Keratinocyte (primary cell): ENCODE measurements around the gene STK11. TPM values are rescaled to one million over a fixed set of nuclear protein-coding genes. Genes with fewer than 3 reads are reported as not detected.
A peak's percentile ranks its signal among the peaks of the same experiment; 100 is the strongest.

ENCODE experiments used
- DNase-seq: peaks from one replicate; pipeline ENCODE4 v3.0.0-alpha.2; 2011; ENCODE audit warnings: low read depth, missing footprints, low spot score
- FAIRE-seq: peaks from 2 replicates; lab custom pipeline; 2011; peaks lifted over from hg19 to GRCh38; lab: Jason Lieb, UNC
- H2AFZ ChIP-seq: 2 replicates; pipeline ENCODE4 v1.6.0; 2012; ENCODE audit warnings: low read length, control low read depth, inconsistent platforms; ENCODE audit not compliant: control insufficient read depth
- H3K27ac ChIP-seq: 2 replicates; pipeline ENCODE4 v1.5.1; 2011; ENCODE audit warnings: low read length; ENCODE audit not compliant: control insufficient read depth, insufficient read depth
- H3K27me3 ChIP-seq: 3 replicates; pipeline ENCODE4 v1.6.0; 2011; ENCODE audit warnings: low read length; ENCODE audit not compliant: control insufficient read depth, insufficient read depth; ENCODE audit errors: extremely low read depth
- H3K36me3 ChIP-seq, 2 experiments: 2 replicates in 1 of 2; 3 replicates in 1 of 2; pipeline ENCODE4 v1.5.1; 2011; ENCODE audit warnings: low read length in 2 of 2, mild to moderate bottlenecking in 1 of 2; ENCODE audit not compliant: control insufficient read depth in 2 of 2, insufficient read depth in 2 of 2; ENCODE audit errors: extremely low read depth in 1 of 2
- H3K4me1 ChIP-seq: 3 replicates; pipeline ENCODE4 v1.5.1; 2011; ENCODE audit warnings: low read length; ENCODE audit not compliant: control insufficient read depth, insufficient read depth; ENCODE audit errors: extremely low read depth
- H3K4me2 ChIP-seq: 3 replicates; pipeline ENCODE4 v1.6.0; 2011; ENCODE audit warnings: low read depth, low read length; ENCODE audit not compliant: control insufficient read depth, insufficient read depth; ENCODE audit errors: extremely low read depth
- H3K4me3 ChIP-seq, 3 experiments: fragments of 200-600 bp in 1 of 3; sonication (generic) in 1 of 3; 2 replicates in 2 of 3; 3 replicates in 1 of 3; pipeline ENCODE4 v1.5.1; 2011 to 2016; ENCODE audit warnings: low read length in 3 of 3, mild to moderate bottlenecking in 3 of 3, control low read depth in 2 of 3, inconsistent platforms in 1 of 3, low read depth in 1 of 3, mixed read lengths in 1 of 3, mixed run types in 1 of 3, moderate library complexity in 1 of 3; ENCODE audit not compliant: control insufficient read depth in 2 of 3, insufficient read depth in 2 of 3; ENCODE audit errors: extremely low read depth in 1 of 3
- H3K79me2 ChIP-seq: 2 replicates; pipeline ENCODE4 v1.6.0; 2012; ENCODE audit warnings: low read length; ENCODE audit not compliant: control insufficient read depth, insufficient read depth
- H3K9ac ChIP-seq: 3 replicates; pipeline ENCODE4 v1.6.0; 2011; ENCODE audit warnings: low read length; ENCODE audit not compliant: control insufficient read depth, insufficient read depth; ENCODE audit errors: extremely low read depth
- H3K9me1 ChIP-seq: 3 replicates; pipeline ENCODE4 v1.6.0; 2011; ENCODE audit warnings: low read length; ENCODE audit not compliant: control insufficient read depth, insufficient read depth; ENCODE audit errors: extremely low read depth
- H3K9me3 ChIP-seq: 2 replicates; pipeline ENCODE4 v1.5.1; 2012; ENCODE audit warnings: low read depth, low read length; ENCODE audit not compliant: control insufficient read depth
- H4K20me1 ChIP-seq: 3 replicates; pipeline ENCODE4 v1.6.0; 2011; ENCODE audit warnings: low read length; ENCODE audit not compliant: control insufficient read depth, insufficient read depth; ENCODE audit errors: extremely low read depth
- EZH2 ChIP-seq: IDR thresholded peaks from one replicate; pipeline ENCODE4 v1.6.1; 2012; ENCODE audit warnings: inconsistent platforms, mild to moderate bottlenecking, low read length, moderate library complexity
- dilution Hi-C: fragments of 300-500 bp; cut with MboI; formaldehyde crosslinking; loops from one replicate; pipeline ENCODE4 v1.7.0; 2020; ENCODE audit warnings: low sequenced_read_pairs; ENCODE audit not compliant: extremely low pct_ligation_motif_present
- polyA plus RNA-seq, 5 experiments: library from polyadenylated mRNA; depleted of rRNA in 3 of 5; stranded (reverse) in 3 of 5; stranded (forward) in 1 of 5; unstranded in 1 of 5; fragments of >200 nt; gene quantifications; 1 replicate in 1 of 5; 2 replicates in 3 of 5; 3 replicates in 1 of 5; pipeline versions ENCODE4 v1.2.1 to v1.2.3, GENCODE V29; 2011 to 2012; ENCODE audit warnings: missing spikeins in 2 of 5, low read depth in 1 of 5, low replicate concordance in 1 of 5
- TF ChIP-seq, protein P1 (sequence below), 3 experiments: IDR thresholded peaks in 1 of 3; conservative IDR thresholded peaks in 1 of 3; optimal IDR thresholded peaks in 1 of 3; 2 replicates in 2 of 3; 3 replicates in 1 of 3; pipeline versions ENCODE3 to v1.5.1; 2011; ENCODE audit warnings: low read length in 3 of 3, mild to moderate bottlenecking in 3 of 3, moderate library complexity in 2 of 3, control low read depth in 1 of 3, inconsistent platforms in 1 of 3; ENCODE audit not compliant: insufficient read depth in 2 of 3; ENCODE audit errors: extremely low read depth in 1 of 3

STK11 gene
- polyA plus RNA-seq, 1 donor (not counting 4 experiments of a cell fraction or from before 2014, with no cell fraction given): 24.6 TPM

- H3K27ac ChIP-seq: peak overlapping the region; percentile 58
- FAIRE-seq (no peak), DNase-seq (no peak)
- no peaks in the 10 kb centered on the region for H3K27me3 ChIP-seq
- dilution Hi-C loops: no loop called here
- H3K9me3 ChIP-seq: no peaks in the 10 kb centered on the region
- H4K20me1 ChIP-seq: peaks cover 12% of the 10 kb centered on the region
- peaks cover 62% of the 10 kb centered on the region for H3K4me1 ChIP-seq
- peak overlapping the region; percentile 22 for H3K4me2 ChIP-seq
- no peak for TF ChIP-seq EZH2
- TF ChIP-seq, protein P1, sequence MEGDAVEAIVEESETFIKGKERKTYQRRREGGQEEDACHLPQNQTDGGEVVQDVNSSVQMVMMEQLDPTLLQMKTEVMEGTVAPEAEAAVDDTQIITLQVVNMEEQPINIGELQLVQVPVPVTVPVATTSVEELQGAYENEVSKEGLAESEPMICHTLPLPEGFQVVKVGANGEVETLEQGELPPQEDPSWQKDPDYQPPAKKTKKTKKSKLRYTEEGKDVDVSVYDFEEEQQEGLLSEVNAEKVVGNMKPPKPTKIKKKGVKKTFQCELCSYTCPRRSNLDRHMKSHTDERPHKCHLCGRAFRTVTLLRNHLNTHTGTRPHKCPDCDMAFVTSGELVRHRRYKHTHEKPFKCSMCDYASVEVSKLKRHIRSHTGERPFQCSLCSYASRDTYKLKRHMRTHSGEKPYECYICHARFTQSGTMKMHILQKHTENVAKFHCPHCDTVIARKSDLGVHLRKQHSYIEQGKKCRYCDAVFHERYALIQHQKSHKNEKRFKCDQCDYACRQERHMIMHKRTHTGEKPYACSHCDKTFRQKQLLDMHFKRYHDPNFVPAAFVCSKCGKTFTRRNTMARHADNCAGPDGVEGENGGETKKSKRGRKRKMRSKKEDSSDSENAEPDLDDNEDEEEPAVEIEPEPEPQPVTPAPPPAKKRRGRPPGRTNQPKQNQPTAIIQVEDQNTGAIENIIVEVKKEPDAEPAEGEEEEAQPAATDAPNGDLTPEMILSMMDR (optimal IDR thresholded peaks at IDR 0.05 in 1 of 3, IDR thresholded peaks at IDR 0.05 in 1 of 3, conservative IDR thresholded peaks at IDR 0.05 in 1 of 3; ENCODE audit: extremely low read depth in 1 of 3, insufficient read depth in 2 of 3, low read length in 3 of 3): no peak
- H3K4me3 ChIP-seq: no peak overlapping the region
- H2AFZ ChIP-seq: no peak overlapping the region
- peak overlapping the region; percentile 52 for H3K9ac ChIP-seq
- peaks cover 17 to 36% of the 10 kb centered on the region in 2 experiments for H3K36me3 ChIP-seq
- H3K79me2 ChIP-seq: peaks cover 24% of the 10 kb centered on the region
- peaks cover 2% of the 10 kb centered on the region for H3K9me1 ChIP-seq
Measured at GRCh38 chr19:1259876-1260748, 54.5 kb downstream of the STK11 start.

DNA sequence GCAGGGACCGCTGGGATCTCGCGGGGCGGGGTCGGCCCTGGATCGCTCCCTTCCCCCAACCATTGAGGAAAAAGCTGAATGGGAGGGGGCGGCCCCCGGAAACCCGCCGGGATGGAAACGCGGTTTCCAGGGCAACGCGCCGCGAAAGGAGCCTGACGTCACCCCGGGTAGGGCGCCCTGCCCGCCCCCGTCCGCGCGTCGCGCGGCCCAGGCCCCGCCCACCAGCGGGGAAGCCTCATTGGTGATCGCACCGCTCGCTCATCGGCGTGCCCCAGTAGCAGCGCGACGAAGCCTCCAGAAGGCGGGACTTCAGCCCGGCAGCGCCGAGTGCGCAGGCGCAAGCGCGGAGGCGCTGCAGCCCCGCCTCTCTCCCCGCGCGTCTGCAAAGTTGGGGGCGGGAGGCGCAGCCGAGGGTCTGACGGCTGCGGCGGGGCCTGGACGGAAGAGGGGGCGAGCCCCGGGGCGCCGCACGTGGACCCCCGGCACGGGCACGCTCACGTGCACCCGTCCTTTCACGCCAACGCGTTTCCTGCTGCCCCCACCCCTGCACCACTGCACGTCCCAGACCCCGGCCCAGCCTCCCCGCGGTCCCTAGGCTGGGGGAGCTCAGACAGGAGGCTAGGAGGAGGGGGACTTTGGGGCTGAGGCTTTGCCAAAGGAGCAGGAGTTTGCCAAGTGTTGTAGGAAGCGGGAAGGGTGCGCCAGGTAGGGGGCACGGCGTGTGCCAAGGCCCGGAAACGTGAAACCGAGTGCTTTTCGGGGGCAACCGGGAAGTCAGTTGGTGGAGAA, 55.4 kb downstream of the STK11 start:
- Histone ChIP-seq H3K9me1 (peaks cover 2% of the 10 kb centered on the region), H3K4me2 (peak overlapping the region; percentile 96), H3K79me2 (peaks cover 16% of the 10 kb centered on the region), H4K20me1 (peaks cover 12% of the 10 kb centered on the region), H3K9me3 (no peaks in the 10 kb centered on the region), H3K9ac (peak overlapping the region; percentile 88), H3K4me1 (peaks cover 69% of the 10 kb centered on the region), H3K27ac (peak overlapping the region; percentile 89), H3K36me3 (peaks cover 12 to 29% of the 10 kb centered on the region in 2 experiments), H2AFZ (no peak overlapping the region), H3K27me3 (no peaks in the 10 kb centered on the region), H3K4me3 (peak overlapping the region; percentile 76 to 90 (median 90))
- FAIRE-seq: no peak
- dilution Hi-C loops: no loop called here
- TF ChIP-seq, protein P1 (optimal IDR thresholded peaks at IDR 0.05 in 1 of 3, IDR thresholded peaks at IDR 0.05 in 1 of 3, conservative IDR thresholded peaks at IDR 0.05 in 1 of 3; ENCODE audit: extremely low read depth in 1 of 3, insufficient read depth in 2 of 3, low read length in 3 of 3): no peak
- TF ChIP-seq EZH2: no peak
- no peak for DNase-seq
